ENCODE data around the gene HNRNPA0. TPM values are rescaled to one million over a fixed set of nuclear protein-coding genes. Genes with fewer than 3 reads are reported as not detected.

The HNRNPA0 gene
- total and polyA plus RNA-seq, 2 donors (not counting 1 experiment from before 2014, with no cell fraction given), result 31.5 to 34.2 TPM

- intact Hi-C loops (cut with micrococcal nuclease), result no loop called here
These were observed 20.2 kb downstream of the HNRNPA0 start for GRCh38 chr5:137733922-137734321.

GRCh38 chr5:137733006-137733405 lies 21.2 kb downstream of the HNRNPA0 start:
- Histone ChIP-seq H3K4me3 (ENCODE audit: control extremely low read depth in 1 of 5, extremely low read depth in 1 of 5, insufficient read depth in 1 of 5, low read depth in 2 of 5, low read length in 4 of 5) (no peak overlapping the region), H3K27ac (ENCODE audit: low read length in 2 of 2) (no peak overlapping the region), H3K79me2 (ENCODE audit: control insufficient read depth, insufficient read depth, low read length) (no peaks in the 10 kb centered on the region), H3K36me3 (replicated peaks in 1 of 2; ENCODE audit: control extremely low read depth in 1 of 2, control insufficient read depth in 1 of 2, extremely low read depth in 1 of 2, insufficient read depth in 2 of 2, low read length in 1 of 2) (no peaks in the 10 kb centered on the region), H4K20me1 (ENCODE audit: control insufficient read depth, insufficient read depth, low read length, poor library complexity, severe bottlenecking) (no peaks in the 10 kb centered on the region), H3K27me3 (replicated peaks in 1 of 4; ENCODE audit: control extremely low read depth in 1 of 4, control insufficient read depth in 3 of 4, insufficient read depth in 4 of 4, low read length in 3 of 4) (no peaks in the 10 kb centered on the region), H3K9ac (ENCODE audit: low read length) (no peak overlapping the region), H2AFZ (ENCODE audit: insufficient read depth, low read depth, low read length, poor library complexity, severe bottlenecking) (no peak overlapping the region), H3K9me3 (ENCODE audit: control extremely low read depth in 1 of 3, control insufficient read depth in 2 of 3, insufficient read depth in 1 of 3, low read length in 2 of 3) (no peaks in the 10 kb centered on the region), H3K4me2 (replicated peaks; ENCODE audit: low read depth, low read length, poor library complexity, severe bottlenecking) (no peak overlapping the region), H3K4me1 (ENCODE audit: control insufficient read depth in 2 of 2, insufficient read depth in 2 of 2, low read length in 2 of 2) (peaks cover 22% of the 10 kb centered on the region in 2 donors)
- Mint-ChIP-seq H3K4me3 (no peak overlapping the region), H3K27me3 (peaks cover 3% of the 10 kb centered on the region), H3K9me3 (ENCODE audit: insufficient read depth) (no peaks in the 10 kb centered on the region), H3K27ac (no peak overlapping the region), H3K4me1 (no peaks in the 10 kb centered on the region)
- 100% methylated on average over 1 of the region's 3 CpGs for WGBS (ENCODE audit: insufficient coverage)
- DNase-seq (no peak), ATAC-seq (ENCODE audit: low read depth) (no peak)
- TF ChIP-seq CTCF (IDR thresholded peaks at IDR 0.05) (no peak), EZH2 (IDR thresholded peaks at IDR 0.05; ENCODE audit: borderline replicate concordance, insufficient read depth, low read depth, low read length, poor library complexity, severe bottlenecking) (no peak)
- intact Hi-C loops (cut with micrococcal nuclease), result no loop called here
- POLR2A ChIA-PET, result interaction anchor here (0.6 kb wide), 1 partner anchor 120 kb away, joined by 3 read pairs; no protein-coding TSS in a partner anchor
- CTCF ChIA-PET, result interaction anchor here (4.0 kb wide), 1 partner anchor 9 kb away, joined by 28 read pairs; no protein-coding TSS in a partner anchor

More at GRCh38 chr5:137733922-137734321, 20.2 kb downstream of the HNRNPA0 start:
- Histone ChIP-seq H3K4me1 (ENCODE audit: control insufficient read depth in 2 of 2, insufficient read depth in 2 of 2, low read length in 2 of 2) (peaks cover 22% of the 10 kb centered on the region in 2 donors), H3K4me2 (replicated peaks; ENCODE audit: low read depth, low read length, poor library complexity, severe bottlenecking) (no peak overlapping the region), H3K79me2 (ENCODE audit: control insufficient read depth, insufficient read depth, low read length) (no peaks in the 10 kb centered on the region), H3K27me3 (replicated peaks in 1 of 4; ENCODE audit: control extremely low read depth in 1 of 4, control insufficient read depth in 3 of 4, insufficient read depth in 4 of 4, low read length in 3 of 4) (no peaks in the 10 kb centered on the region), H2AFZ (ENCODE audit: insufficient read depth, low read depth, low read length, poor library complexity, severe bottlenecking) (no peak overlapping the region), H3K27ac (ENCODE audit: low read length in 2 of 2) (no peak overlapping the region), H3K9me3 (ENCODE audit: control extremely low read depth in 1 of 3, control insufficient read depth in 2 of 3, insufficient read depth in 1 of 3, low read length in 2 of 3) (no peaks in the 10 kb centered on the region), H3K36me3 (replicated peaks in 1 of 2; ENCODE audit: control extremely low read depth in 1 of 2, control insufficient read depth in 1 of 2, extremely low read depth in 1 of 2, insufficient read depth in 2 of 2, low read length in 1 of 2) (no peaks in the 10 kb centered on the region), H3K9ac (ENCODE audit: low read length) (no peak overlapping the region), H3K4me3 (ENCODE audit: control extremely low read depth in 1 of 5, extremely low read depth in 1 of 5, insufficient read depth in 1 of 5, low read depth in 2 of 5, low read length in 4 of 5) (no peak overlapping the region), H4K20me1 (ENCODE audit: control insufficient read depth, insufficient read depth, low read length, poor library complexity, severe bottlenecking) (no peaks in the 10 kb centered on the region)
- Mint-ChIP-seq H3K4me3 (no peak overlapping the region), H3K4me1 (no peaks in the 10 kb centered on the region), H3K9me3 (ENCODE audit: insufficient read depth) (no peaks in the 10 kb centered on the region), H3K27me3 (peaks cover 3% of the 10 kb centered on the region), H3K27ac (no peak overlapping the region)
- CTCF ChIA-PET, result interaction anchor here (4.0 kb wide), 1 partner anchor 8 kb away, joined by 28 read pairs; no protein-coding TSS in a partner anchor
- no peak for DNase-seq
- no peak for TF ChIP-seq CTCF (IDR thresholded peaks at IDR 0.05)
- TF ChIP-seq EZH2 (IDR thresholded peaks at IDR 0.05; ENCODE audit: borderline replicate concordance, insufficient read depth, low read depth, low read length, poor library complexity, severe bottlenecking), result no peak
- POLR2A ChIA-PET, result no interaction called here
- no peak for ATAC-seq (ENCODE audit: low read depth)
- 94% methylated on average over 3 of the region's 3 CpGs for WGBS (ENCODE audit: insufficient coverage)

All from B cell (primary cell).